GM04504 (cell line): Measurements from ENCODE around the gene TOMT.
"Not testable (repeated sequence)": the region's sequence is repeated elsewhere in the genome, so short reads cannot be mapped to it uniquely, and the experiment has no call there.

Experiments
- DNase-seq: peaks from one replicate; pipeline ENCODE4 v3.0.0-alpha.2; 2012; ENCODE audit warnings: low read depth

TOMT gene

GRCh38 chr11:72127923-72128322, 22.2 kb downstream of the TOMT start:
- DNase-seq = no peak

- DNase-seq = no peak
Observed at GRCh38 chr11:72129381-72129780, 23.7 kb downstream of the TOMT start.

- DNase-seq = no peak
Observed at GRCh38 chr11:72132646-72133045, 26.9 kb downstream of the TOMT start.

DNA sequence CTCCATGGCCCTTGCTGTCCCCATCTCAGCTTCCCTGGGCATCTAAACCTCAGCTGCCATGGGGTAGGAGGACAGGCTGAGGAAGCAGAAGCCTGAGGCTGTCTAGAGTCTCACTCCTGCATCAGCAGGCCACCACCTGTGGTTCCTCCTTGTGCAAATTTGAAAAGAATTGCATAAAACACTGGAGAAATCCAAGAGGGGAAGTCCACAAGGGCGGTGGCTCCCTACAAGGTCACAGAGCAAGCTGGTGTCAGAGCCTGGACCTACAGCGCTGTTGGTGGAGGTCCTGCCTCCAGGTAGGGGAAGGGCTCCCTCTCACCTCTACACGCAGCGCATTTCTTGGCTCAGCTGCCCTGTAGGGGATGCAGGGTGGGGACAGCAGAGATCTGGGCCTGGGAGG, 29.7 kb downstream of the TOMT start, which contains the start of gene FOLR3:
FOLR3 (plus strand) TSS at position 253 of the 400 bp plus-strand sequence. CDS start 228 bp downstream, outside the sequence.
- DNase-seq = not testable (repeated sequence)

- DNase-seq = no peak
Observed at GRCh38 chr11:72135891-72136683, 30.4 kb downstream of the TOMT start.

GRCh38 chr11:72136684-72137262, 31.0 kb downstream of the TOMT start:
- DNase-seq = no peak

DNA sequence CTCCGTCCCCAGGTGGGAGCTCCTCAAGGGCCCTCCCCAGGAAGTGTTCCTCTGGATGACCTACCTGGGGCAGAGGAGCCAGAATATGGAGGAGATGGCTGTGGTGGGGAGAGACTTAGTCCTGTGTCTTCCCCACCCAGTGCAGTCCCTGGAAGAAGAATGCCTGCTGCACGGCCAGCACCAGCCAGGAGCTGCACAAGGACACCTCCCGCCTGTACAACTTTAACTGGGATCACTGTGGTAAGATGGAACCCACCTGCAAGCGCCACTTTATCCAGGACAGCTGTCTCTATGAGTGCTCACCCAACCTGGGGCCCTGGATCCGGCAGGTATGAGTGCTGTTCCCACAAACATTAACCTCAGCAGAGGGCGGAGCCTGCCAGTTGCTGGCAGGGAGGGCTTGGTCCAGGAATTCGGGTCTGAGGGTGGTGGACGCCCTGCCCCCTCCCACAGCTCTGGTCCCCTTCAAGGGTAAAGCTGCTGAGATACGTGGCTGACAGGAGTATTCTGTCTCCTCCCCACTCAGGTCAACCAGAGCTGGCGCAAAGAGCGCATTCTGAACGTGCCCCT, 33.2 kb downstream of the TOMT start:
- DNase-seq = no peak

DNA sequence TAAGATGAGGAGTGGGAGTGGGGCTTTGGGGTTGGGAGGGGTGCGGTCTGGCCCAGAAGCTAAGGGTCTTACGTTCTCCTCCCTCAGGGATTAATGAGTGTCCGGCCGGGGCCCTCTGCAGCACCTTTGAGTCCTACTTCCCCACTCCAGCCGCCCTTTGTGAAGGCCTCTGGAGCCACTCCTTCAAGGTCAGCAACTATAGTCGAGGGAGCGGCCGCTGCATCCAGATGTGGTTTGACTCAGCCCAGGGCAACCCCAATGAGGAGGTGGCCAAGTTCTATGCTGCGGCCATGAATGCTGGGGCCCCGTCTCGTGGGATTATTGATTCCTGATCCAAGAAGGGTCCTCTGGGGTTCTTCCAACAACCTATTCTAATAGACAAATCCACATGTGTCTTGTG, 33.8 kb downstream of the TOMT start:
- DNase-seq = no peak

DNA sequence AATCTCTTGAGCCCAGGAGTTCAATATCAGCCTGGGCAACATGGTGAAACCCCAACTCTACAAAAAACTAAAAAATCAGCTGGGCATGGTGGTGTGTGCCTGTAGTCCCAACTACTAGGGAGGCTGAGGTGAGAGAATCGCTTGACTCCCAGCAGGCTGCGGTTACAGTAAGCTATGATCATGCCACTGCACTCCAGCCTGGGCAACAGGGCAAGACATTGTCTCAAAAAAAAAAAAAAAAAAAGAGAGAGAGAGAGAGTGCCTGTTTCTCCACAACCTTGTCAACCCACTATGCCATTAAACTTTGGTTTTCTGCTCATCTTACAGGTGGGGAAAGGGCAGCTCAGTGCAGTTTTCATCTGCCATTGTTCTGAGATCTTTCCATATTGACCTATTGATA, 34.9 kb downstream of the TOMT start:
- DNase-seq = no peak

- DNase-seq = peak; percentile 84
Observed at GRCh38 chr11:72141066-72141465, 35.3 kb downstream of the TOMT start.

GRCh38 chr11:72142086-72142485, 36.4 kb downstream of the TOMT start:
- DNase-seq = not testable (repeated sequence)

- not testable (repeated sequence) for DNase-seq
Observed at GRCh38 chr11:72142543-72142942, 36.8 kb downstream of the TOMT start.

- DNase-seq = peak; percentile 81
Observed at GRCh38 chr11:72144807-72145565, 39.3 kb downstream of the TOMT start.

DNA sequence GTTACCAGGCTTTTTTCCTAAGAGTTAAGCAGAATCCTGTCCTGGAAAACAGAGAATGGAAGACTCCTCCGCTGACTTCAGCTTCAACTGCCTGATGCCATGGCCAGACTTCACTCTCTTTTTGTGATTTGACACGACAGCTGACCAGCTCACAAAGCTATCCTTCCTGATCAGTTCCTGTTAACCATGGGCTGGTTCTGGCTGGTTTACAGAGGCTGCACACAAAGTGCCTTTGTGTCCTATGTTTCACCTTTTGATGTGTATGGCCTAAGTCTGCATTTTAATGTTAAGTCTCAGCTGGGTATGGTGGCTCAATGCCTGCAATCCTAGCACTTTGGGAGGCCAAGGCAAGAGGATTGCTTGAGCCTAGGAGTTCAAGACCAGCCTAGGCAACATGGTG, 40.9 kb downstream of the TOMT start:
- DNase-seq = no peak

- no peak for DNase-seq
Observed at GRCh38 chr11:72150882-72151281, 45.2 kb downstream of the TOMT start.

GRCh38 chr11:72153874-72154273, 48.1 kb downstream of the TOMT start:
- not testable (repeated sequence) for DNase-seq

- no peak for DNase-seq
Observed at GRCh38 chr11:72154816-72155215, 49.1 kb downstream of the TOMT start.

DNA sequence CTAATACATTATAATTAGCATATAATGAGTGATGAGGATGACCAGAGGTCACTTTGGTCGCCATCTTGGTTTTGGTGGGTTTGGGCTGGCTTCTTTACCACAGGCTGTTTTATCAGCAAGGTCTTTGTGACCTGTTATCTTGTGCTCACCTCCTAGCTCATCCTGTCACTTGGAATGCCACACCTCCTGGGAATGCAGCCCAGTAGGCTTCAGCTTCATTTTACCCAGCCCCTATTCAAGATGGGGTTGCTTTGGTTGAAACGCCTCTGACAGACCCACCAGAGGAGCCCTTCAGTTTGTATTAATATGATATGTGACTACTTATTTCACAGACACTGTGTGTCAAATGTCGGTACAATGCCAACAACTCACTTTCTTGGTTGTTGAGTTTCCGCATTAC, 50.0 kb downstream of the TOMT start:
- DNase-seq = no peak

GRCh38 chr11:72157131-72157530, 51.4 kb downstream of the TOMT start:
- DNase-seq = no peak
